Adrenal gland (tissue), 5 donors: ENCODE results near the gene VWA3B.

Experiments
- CTCF ChIP-seq, 6 experiments: fragments of 450-650 bp in 4 of 6; fragments of 200-600 bp in 2 of 6; sonication (generic) in 1 of 6; IDR thresholded peaks; 1 replicate in 5 of 6; 2 replicates in 1 of 6; pipeline versions ENCODE4 v1.5.1 to v1.8.0; 2016 to 2021; ENCODE audit warnings: antibody characterized with exemption in 6 of 6, mild to moderate bottlenecking in 2 of 6, moderate library complexity in 1 of 6
- POLR2A ChIP-seq, 2 donors: fragments of 450-650 bp; IDR thresholded peaks; one replicate each; pipeline ENCODE4 v1.6.1; 2017; ENCODE audit warnings: antibody characterized with exemption in 2 of 2, mild to moderate bottlenecking in 2 of 2, moderate library complexity in 1 of 2
- donor health status: DM: no; HTN: no; CAD: no.

DNA sequence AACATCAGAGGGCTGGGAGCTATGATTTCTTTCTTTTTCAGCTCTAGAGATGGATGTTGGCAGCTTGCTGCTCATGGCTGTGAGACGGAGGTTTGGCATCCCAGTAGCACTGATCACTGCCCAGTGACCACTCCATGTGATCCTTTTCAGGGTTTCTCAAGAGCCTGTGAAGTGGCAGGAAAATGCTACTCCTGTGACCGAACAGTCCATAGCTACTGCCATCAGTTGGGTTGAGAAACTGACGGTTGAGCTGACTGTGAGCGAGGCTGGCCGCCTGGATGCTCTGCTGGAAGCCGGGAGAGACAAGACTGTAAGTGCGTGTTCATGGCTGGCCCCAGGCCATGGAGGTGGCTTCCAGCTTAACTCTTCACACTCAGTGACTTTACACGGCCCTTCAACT lies 34.2 kb downstream of the VWA3B start:
- TF ChIP-seq CTCF (IDR thresholded peaks at IDR 0.05) (no peak), POLR2A (IDR thresholded peaks at IDR 0.05) (no peak)
